Smooth muscle cell of the brain vasculature (primary cell): ENCODE measurements around the gene PIGM.

Source experiments
- DNase-seq: peaks from one replicate; pipeline ENCODE4 v3.0.0-alpha.2; 2012; ENCODE audit warnings: low read depth, low spot score

PIGM gene

GRCh38 chr1:159989581-159989980, 42.2 kb downstream of the PIGM start:
- DNase-seq, result no peak

GRCh38 chr1:159988006-159988405, 43.8 kb downstream of the PIGM start:
- DNase-seq, result no peak

GRCh38 chr1:159987186-159987585, 44.6 kb downstream of the PIGM start:
- no peak for DNase-seq

- DNase-seq, result no peak
Measured at GRCh38 chr1:159986531-159986930, 45.3 kb downstream of the PIGM start.

- no peak for DNase-seq
Measured at GRCh38 chr1:159986093-159986492, 45.7 kb downstream of the PIGM start.

GRCh38 chr1:159985473-159985872, 46.3 kb downstream of the PIGM start:
- DNase-seq, result no peak

GRCh38 chr1:159983681-159984080, 48.1 kb downstream of the PIGM start:
- no peak for DNase-seq

GRCh38 chr1:159982280-159982679, 49.5 kb downstream of the PIGM start:
- no peak for DNase-seq

GRCh38 chr1:159981351-159982055, 50.3 kb downstream of the PIGM start:
- no peak for DNase-seq

GRCh38 chr1:159980786-159981185, 51.0 kb downstream of the PIGM start:
- no peak for DNase-seq

GRCh38 chr1:159980076-159980475, 51.7 kb downstream of the PIGM start:
- no peak for DNase-seq

GRCh38 chr1:159979257-159979656, 52.5 kb downstream of the PIGM start:
- DNase-seq, result no peak

GRCh38 chr1:159978107-159978398, 53.7 kb downstream of the PIGM start:
- no peak for DNase-seq

GRCh38 chr1:159977364-159978106, 54.3 kb downstream of the PIGM start:
- DNase-seq, result no peak
